Neutrophil (primary cell): ENCODE measurements around the gene LDLRAD2.
"Not testable (repeated sequence)": the region's sequence is repeated elsewhere in the genome, so short reads cannot be mapped to it uniquely, and the experiment has no call there.

ENCODE experiments used
- H3K27ac ChIP-seq: fragments of 200-600 bp; sonication (generic); 2 replicates; pipeline ENCODE4 v1.5.1; 2016; ENCODE audit warnings: mild to moderate bottlenecking, moderate library complexity
- H3K27me3 ChIP-seq: fragments of 200-600 bp; sonication (generic); 2 replicates; pipeline ENCODE4 v1.6.0; 2016; ENCODE audit warnings: mild to moderate bottlenecking
- H3K36me3 ChIP-seq: fragments of 200-600 bp; sonication (generic); 2 replicates; pipeline ENCODE4 v1.5.1; 2017
- H3K4me1 ChIP-seq, 2 experiments: fragments of 200-600 bp in 1 of 2; sonication (generic) in 1 of 2; 1 replicate in 1 of 2; 2 replicates in 1 of 2; pipeline versions ENCODE4 v1.5.1 to v1.6.1; 2013 to 2016; ENCODE audit warnings: low read depth in 1 of 2, low read length in 1 of 2, mild to moderate bottlenecking in 1 of 2, moderate library complexity in 1 of 2; ENCODE audit not compliant: control insufficient read depth in 1 of 2, insufficient read depth in 1 of 2
- H3K4me3 ChIP-seq, 2 experiments: fragments of 200-600 bp in 1 of 2; sonication (generic) in 1 of 2; 1 replicate in 1 of 2; 2 replicates in 1 of 2; pipeline ENCODE4 v1.5.1; 2013 to 2016; ENCODE audit warnings: low read depth in 1 of 2, low read length in 1 of 2, mild to moderate bottlenecking in 1 of 2, moderate library complexity in 1 of 2
- H3K9me3 ChIP-seq: fragments of 200-600 bp; sonication (generic); 2 replicates; pipeline ENCODE4 v1.5.1; 2016
- TF ChIP-seq, protein P1 (sequence below): fragments of 200-600 bp; sonication (generic); IDR thresholded peaks from 2 replicates; pipeline ENCODE4 v1.5.1; 2016; ENCODE audit warnings: antibody characterized with exemption

The LDLRAD2 gene

DNA sequence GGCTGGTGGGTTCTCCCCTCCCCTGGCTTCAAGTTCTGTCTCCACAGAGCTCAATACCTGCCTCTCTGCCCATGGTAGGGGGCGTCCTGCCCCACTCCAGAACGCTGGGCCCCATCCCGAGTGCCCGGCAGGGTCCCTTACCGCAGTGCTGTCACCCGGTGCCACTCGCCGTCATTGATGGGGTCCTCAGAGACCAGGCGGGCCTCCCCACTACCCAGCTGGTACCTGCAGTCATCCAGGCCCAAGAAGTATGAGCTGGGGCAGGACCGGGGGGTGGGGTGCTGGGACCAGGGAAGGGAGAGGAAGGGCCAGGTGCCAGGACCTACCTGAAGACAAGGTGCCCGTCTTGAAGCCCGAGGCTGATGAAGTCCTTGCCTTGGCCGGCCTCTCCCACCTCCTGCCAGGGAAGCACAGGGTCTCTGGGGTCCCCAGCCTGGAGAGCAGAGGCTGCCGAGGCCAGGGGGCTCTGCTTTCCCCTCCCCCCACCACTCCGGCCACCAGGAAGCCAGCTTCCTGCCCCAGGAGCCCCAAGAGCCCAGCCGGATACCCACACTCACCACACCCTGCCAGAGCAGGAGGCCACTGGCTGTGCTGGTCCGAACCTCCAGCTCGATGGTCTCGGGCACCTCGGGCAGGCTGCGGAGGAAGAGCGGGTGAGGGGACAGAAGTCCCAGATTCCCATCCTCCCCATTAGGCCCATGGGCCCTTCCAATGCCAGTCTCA is 12.1 kb downstream of the LDLRAD2 start:
- Histone ChIP-seq H3K4me3 (no peak overlapping the region), H3K27me3 (no peaks in the 10 kb centered on the region), H3K9me3 (no peaks in the 10 kb centered on the region), H3K36me3 (no peaks in the 10 kb centered on the region), H3K4me1 (peaks cover 8 to 10% of the 10 kb centered on the region in 2 experiments), H3K27ac (no peak overlapping the region)
- TF ChIP-seq, protein P1, sequence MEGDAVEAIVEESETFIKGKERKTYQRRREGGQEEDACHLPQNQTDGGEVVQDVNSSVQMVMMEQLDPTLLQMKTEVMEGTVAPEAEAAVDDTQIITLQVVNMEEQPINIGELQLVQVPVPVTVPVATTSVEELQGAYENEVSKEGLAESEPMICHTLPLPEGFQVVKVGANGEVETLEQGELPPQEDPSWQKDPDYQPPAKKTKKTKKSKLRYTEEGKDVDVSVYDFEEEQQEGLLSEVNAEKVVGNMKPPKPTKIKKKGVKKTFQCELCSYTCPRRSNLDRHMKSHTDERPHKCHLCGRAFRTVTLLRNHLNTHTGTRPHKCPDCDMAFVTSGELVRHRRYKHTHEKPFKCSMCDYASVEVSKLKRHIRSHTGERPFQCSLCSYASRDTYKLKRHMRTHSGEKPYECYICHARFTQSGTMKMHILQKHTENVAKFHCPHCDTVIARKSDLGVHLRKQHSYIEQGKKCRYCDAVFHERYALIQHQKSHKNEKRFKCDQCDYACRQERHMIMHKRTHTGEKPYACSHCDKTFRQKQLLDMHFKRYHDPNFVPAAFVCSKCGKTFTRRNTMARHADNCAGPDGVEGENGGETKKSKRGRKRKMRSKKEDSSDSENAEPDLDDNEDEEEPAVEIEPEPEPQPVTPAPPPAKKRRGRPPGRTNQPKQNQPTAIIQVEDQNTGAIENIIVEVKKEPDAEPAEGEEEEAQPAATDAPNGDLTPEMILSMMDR = no peak

DNA sequence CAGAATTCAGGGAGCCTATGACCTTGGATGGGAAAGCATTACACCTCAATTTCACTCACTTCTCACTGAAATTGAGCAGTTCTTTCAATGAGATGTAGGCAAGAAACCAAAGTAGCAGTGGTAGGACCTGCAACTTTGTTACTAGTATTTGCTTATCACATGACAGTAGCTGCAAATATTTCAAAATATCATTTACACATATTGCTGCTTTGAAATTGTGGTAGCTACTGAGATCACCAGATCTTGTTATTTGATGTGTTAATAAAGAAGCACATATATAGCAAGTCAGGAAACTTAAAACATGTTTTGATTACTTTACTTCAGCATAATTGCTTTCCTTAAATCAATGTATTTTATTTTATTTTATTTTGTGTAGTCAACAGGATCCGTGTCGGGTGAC is 12.9 kb downstream of the LDLRAD2 start:
- Histone ChIP-seq H3K4me3 (no peak overlapping the region), H3K36me3 (no peaks in the 10 kb centered on the region)
- TF ChIP-seq, protein P1 = no peak

DNA sequence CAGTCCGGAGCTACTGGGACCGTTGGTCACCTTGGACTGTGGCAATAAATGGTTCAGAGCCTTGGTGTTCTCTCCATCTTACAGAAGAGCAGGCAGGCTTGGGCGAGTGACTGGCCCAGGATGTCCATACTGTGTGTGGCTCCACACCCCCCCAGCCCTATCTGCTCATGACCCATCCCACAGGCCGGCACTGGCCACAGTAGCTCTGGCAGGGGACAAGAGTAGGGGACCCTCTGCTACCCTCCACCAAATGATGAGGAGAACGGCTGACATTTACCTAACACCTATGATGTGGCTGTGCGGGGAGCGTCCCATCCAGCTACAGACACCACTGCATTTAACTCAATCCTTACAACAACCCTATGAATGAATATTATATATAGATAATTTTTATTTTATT is 13.3 kb downstream of the LDLRAD2 start:
- H3K4me1 ChIP-seq = peaks cover 8 to 10% of the 10 kb centered on the region in 2 experiments
- no peak overlapping the region for H3K4me3 ChIP-seq
- H3K27me3 ChIP-seq = no peaks in the 10 kb centered on the region
- H3K9me3 ChIP-seq = no peaks in the 10 kb centered on the region
- TF ChIP-seq, protein P1 = no peak
- H3K27ac ChIP-seq = no peak overlapping the region
- no peaks in the 10 kb centered on the region for H3K36me3 ChIP-seq

More for the DNA sequence above, 12.9 kb downstream of the LDLRAD2 start:
- H3K9me3 ChIP-seq = no peaks in the 10 kb centered on the region
- H3K27me3 ChIP-seq = no peaks in the 10 kb centered on the region
- H3K4me1 ChIP-seq = peaks cover 8 to 10% of the 10 kb centered on the region in 2 experiments
- H3K27ac ChIP-seq = no peak overlapping the region

DNA sequence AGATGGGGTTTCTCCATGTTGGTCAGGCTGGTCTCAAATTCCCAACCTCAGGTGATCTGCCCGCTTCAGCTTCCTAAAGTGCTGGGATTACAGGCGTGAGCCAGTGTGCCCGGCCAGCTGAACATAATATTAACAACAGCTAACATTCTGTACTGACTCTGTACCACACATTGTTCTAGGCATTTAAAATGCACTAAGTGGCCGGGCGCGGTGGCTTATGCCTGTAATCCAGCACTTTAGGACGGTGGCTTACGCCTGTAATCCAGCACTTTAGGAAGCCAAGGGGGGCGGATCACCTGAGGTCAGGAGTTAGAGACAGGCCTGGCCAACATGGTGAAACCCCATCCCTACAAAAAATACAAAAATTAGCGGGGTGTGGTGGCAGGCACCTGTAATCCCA is 14.6 kb downstream of the LDLRAD2 start:
- peaks cover 8 to 10% of the 10 kb centered on the region in 2 experiments for H3K4me1 ChIP-seq
- not testable (repeated sequence) for H3K36me3 ChIP-seq, H3K27me3 ChIP-seq, H3K9me3 ChIP-seq, H3K4me3 ChIP-seq, H3K27ac ChIP-seq

DNA sequence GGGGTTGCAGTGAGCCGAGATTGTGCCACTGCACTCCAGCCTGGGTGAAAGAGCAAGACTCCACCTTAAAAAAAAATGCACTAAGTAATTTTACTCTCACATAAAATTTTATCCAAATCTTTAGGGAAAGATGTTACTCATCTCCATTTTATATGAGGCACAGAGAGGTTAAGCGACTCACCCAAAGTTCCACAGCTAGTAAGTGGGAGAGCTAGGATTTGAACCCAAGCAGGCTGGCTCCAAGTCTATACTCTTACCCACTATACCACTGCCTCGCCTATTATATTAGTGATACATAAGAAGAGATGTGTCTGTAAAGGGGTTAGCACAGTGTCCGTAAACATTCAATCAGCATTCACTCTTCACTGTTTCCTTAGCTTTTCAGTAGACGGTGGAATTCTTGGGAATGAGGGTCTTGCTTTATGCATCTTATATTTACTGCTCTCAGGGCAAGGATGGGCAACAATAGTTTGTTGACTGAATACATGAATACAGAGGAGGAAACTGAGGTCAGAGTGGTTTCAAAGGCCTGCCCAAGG is 15.1 kb downstream of the LDLRAD2 start:
- no peaks in the 10 kb centered on the region for H3K36me3 ChIP-seq

DNA sequence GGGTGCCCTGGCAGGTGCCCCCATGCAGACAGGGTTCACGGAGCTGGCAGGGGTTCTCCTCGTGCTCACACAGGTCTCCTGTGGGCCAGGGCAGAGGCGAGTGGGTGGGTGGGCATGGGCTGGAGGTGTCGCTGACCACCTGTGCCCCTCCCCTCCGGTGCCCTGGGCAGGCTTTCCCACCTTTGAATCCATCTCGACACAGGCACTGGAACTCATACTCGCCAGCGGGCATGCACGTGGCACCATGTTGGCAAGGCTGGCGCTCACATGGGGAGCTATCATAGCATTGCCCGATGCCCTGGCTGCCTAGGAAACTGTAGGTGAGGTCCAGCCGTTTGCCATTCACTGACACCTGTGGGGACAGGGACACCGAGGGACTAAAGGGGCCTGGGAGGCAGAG is 16.0 kb downstream of the LDLRAD2 start:
- Histone ChIP-seq H3K9me3 (no peaks in the 10 kb centered on the region), H3K36me3 (no peaks in the 10 kb centered on the region), H3K4me1 (peaks cover 8 to 10% of the 10 kb centered on the region in 2 experiments), H3K27me3 (no peaks in the 10 kb centered on the region), H3K4me3 (no peak overlapping the region), H3K27ac (no peak overlapping the region)
- TF ChIP-seq, protein P1 = no peak

More for the DNA sequence above, 15.1 kb downstream of the LDLRAD2 start:
- Histone ChIP-seq H3K9me3 (no peaks in the 10 kb centered on the region), H3K4me3 (no peak overlapping the region), H3K27ac (no peak overlapping the region), H3K4me1 (peaks cover 8 to 10% of the 10 kb centered on the region in 2 experiments), H3K27me3 (no peaks in the 10 kb centered on the region)
- TF ChIP-seq, protein P1 = no peak
